Keratinocyte (primary cell): ENCODE measurements around the gene AKAP13. TPM values are rescaled to one million over a fixed set of nuclear protein-coding genes. Genes with fewer than 3 reads are reported as not detected.

Source experiments
- DNase-seq: peaks from one replicate; pipeline ENCODE4 v3.0.0-alpha.2; 2011; ENCODE audit warnings: low read depth, missing footprints, low spot score
- FAIRE-seq: peaks from 2 replicates; lab custom pipeline; 2011; peaks lifted over from hg19 to GRCh38; lab: Jason Lieb, UNC
- H2AFZ ChIP-seq: 2 replicates; pipeline ENCODE4 v1.6.0; 2012; ENCODE audit warnings: low read length, control low read depth, inconsistent platforms; ENCODE audit not compliant: control insufficient read depth
- H3K27ac ChIP-seq: 2 replicates; pipeline ENCODE4 v1.5.1; 2011; ENCODE audit warnings: low read length; ENCODE audit not compliant: control insufficient read depth, insufficient read depth
- H3K27me3 ChIP-seq: 3 replicates; pipeline ENCODE4 v1.6.0; 2011; ENCODE audit warnings: low read length; ENCODE audit not compliant: control insufficient read depth, insufficient read depth; ENCODE audit errors: extremely low read depth
- H3K36me3 ChIP-seq, 2 experiments: 2 replicates in 1 of 2; 3 replicates in 1 of 2; pipeline ENCODE4 v1.5.1; 2011; ENCODE audit warnings: low read length in 2 of 2, mild to moderate bottlenecking in 1 of 2; ENCODE audit not compliant: control insufficient read depth in 2 of 2, insufficient read depth in 2 of 2; ENCODE audit errors: extremely low read depth in 1 of 2
- H3K4me1 ChIP-seq: 3 replicates; pipeline ENCODE4 v1.5.1; 2011; ENCODE audit warnings: low read length; ENCODE audit not compliant: control insufficient read depth, insufficient read depth; ENCODE audit errors: extremely low read depth
- H3K4me2 ChIP-seq: 3 replicates; pipeline ENCODE4 v1.6.0; 2011; ENCODE audit warnings: low read depth, low read length; ENCODE audit not compliant: control insufficient read depth, insufficient read depth; ENCODE audit errors: extremely low read depth
- H3K4me3 ChIP-seq, 3 experiments: fragments of 200-600 bp in 1 of 3; sonication (generic) in 1 of 3; 2 replicates in 2 of 3; 3 replicates in 1 of 3; pipeline ENCODE4 v1.5.1; 2011 to 2016; ENCODE audit warnings: low read length in 3 of 3, mild to moderate bottlenecking in 3 of 3, control low read depth in 2 of 3, inconsistent platforms in 1 of 3, low read depth in 1 of 3, mixed read lengths in 1 of 3, mixed run types in 1 of 3, moderate library complexity in 1 of 3; ENCODE audit not compliant: control insufficient read depth in 2 of 3, insufficient read depth in 2 of 3; ENCODE audit errors: extremely low read depth in 1 of 3
- H3K79me2 ChIP-seq: 2 replicates; pipeline ENCODE4 v1.6.0; 2012; ENCODE audit warnings: low read length; ENCODE audit not compliant: control insufficient read depth, insufficient read depth
- H3K9ac ChIP-seq: 3 replicates; pipeline ENCODE4 v1.6.0; 2011; ENCODE audit warnings: low read length; ENCODE audit not compliant: control insufficient read depth, insufficient read depth; ENCODE audit errors: extremely low read depth
- H3K9me1 ChIP-seq: 3 replicates; pipeline ENCODE4 v1.6.0; 2011; ENCODE audit warnings: low read length; ENCODE audit not compliant: control insufficient read depth, insufficient read depth; ENCODE audit errors: extremely low read depth
- H3K9me3 ChIP-seq: 2 replicates; pipeline ENCODE4 v1.5.1; 2012; ENCODE audit warnings: low read depth, low read length; ENCODE audit not compliant: control insufficient read depth
- H4K20me1 ChIP-seq: 3 replicates; pipeline ENCODE4 v1.6.0; 2011; ENCODE audit warnings: low read length; ENCODE audit not compliant: control insufficient read depth, insufficient read depth; ENCODE audit errors: extremely low read depth
- EZH2 ChIP-seq: IDR thresholded peaks from one replicate; pipeline ENCODE4 v1.6.1; 2012; ENCODE audit warnings: inconsistent platforms, mild to moderate bottlenecking, low read length, moderate library complexity
- dilution Hi-C: fragments of 300-500 bp; cut with MboI; formaldehyde crosslinking; loops from one replicate; pipeline ENCODE4 v1.7.0; 2020; ENCODE audit warnings: low sequenced_read_pairs; ENCODE audit not compliant: extremely low pct_ligation_motif_present
- polyA plus RNA-seq, 5 experiments: library from polyadenylated mRNA; depleted of rRNA in 3 of 5; stranded (reverse) in 3 of 5; stranded (forward) in 1 of 5; unstranded in 1 of 5; fragments of >200 nt; gene quantifications; 1 replicate in 1 of 5; 2 replicates in 3 of 5; 3 replicates in 1 of 5; pipeline versions ENCODE4 v1.2.1 to v1.2.3, GENCODE V29; 2011 to 2012; ENCODE audit warnings: missing spikeins in 2 of 5, low read depth in 1 of 5, low replicate concordance in 1 of 5
- TF ChIP-seq, protein P1 (sequence below), 3 experiments: IDR thresholded peaks in 1 of 3; conservative IDR thresholded peaks in 1 of 3; optimal IDR thresholded peaks in 1 of 3; 2 replicates in 2 of 3; 3 replicates in 1 of 3; pipeline versions ENCODE3 to v1.5.1; 2011; ENCODE audit warnings: low read length in 3 of 3, mild to moderate bottlenecking in 3 of 3, moderate library complexity in 2 of 3, control low read depth in 1 of 3, inconsistent platforms in 1 of 3; ENCODE audit not compliant: insufficient read depth in 2 of 3; ENCODE audit errors: extremely low read depth in 1 of 3

The AKAP13 gene
- polyA plus RNA-seq, 1 donor (not counting 4 experiments of a cell fraction or from before 2014, with no cell fraction given), result 16.7 TPM

DNA sequence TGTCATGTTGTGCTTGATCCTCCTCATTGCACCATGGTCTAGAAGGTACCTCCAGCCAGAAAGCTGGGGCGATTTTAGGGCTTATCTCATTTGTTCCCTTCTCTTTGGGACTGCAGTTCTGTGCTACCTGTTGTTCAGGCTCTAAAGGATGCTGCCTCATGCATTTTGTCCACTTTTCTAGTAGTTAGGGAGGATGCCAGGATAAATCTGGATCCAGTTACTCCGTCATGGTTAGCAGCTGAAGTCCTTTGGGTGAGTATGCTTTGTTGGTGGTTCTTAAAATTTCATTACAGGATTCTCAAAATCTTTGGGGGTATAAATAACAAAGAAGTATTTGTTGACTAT, 8.9 kb downstream of the AKAP13 start:
- Histone ChIP-seq H3K4me1 (peaks cover 5% of the 10 kb centered on the region), H3K36me3 (no peaks in the 10 kb centered on the region), H3K4me3 (no peak overlapping the region), H3K27me3 (no peaks in the 10 kb centered on the region), H2AFZ (no peak overlapping the region), H3K9ac (no peak overlapping the region), H4K20me1 (peaks cover 5% of the 10 kb centered on the region), H3K27ac (no peak overlapping the region), H3K4me2 (no peak overlapping the region), H3K79me2 (peaks cover 93% of the 10 kb centered on the region), H3K9me3 (no peaks in the 10 kb centered on the region), H3K9me1 (no peaks in the 10 kb centered on the region)
- dilution Hi-C loops, result no loop called here
- DNase-seq (no peak), FAIRE-seq (no peak)
- TF ChIP-seq EZH2, result no peak
- TF ChIP-seq, protein P1, sequence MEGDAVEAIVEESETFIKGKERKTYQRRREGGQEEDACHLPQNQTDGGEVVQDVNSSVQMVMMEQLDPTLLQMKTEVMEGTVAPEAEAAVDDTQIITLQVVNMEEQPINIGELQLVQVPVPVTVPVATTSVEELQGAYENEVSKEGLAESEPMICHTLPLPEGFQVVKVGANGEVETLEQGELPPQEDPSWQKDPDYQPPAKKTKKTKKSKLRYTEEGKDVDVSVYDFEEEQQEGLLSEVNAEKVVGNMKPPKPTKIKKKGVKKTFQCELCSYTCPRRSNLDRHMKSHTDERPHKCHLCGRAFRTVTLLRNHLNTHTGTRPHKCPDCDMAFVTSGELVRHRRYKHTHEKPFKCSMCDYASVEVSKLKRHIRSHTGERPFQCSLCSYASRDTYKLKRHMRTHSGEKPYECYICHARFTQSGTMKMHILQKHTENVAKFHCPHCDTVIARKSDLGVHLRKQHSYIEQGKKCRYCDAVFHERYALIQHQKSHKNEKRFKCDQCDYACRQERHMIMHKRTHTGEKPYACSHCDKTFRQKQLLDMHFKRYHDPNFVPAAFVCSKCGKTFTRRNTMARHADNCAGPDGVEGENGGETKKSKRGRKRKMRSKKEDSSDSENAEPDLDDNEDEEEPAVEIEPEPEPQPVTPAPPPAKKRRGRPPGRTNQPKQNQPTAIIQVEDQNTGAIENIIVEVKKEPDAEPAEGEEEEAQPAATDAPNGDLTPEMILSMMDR (optimal IDR thresholded peaks at IDR 0.05 in 1 of 3, IDR thresholded peaks at IDR 0.05 in 1 of 3, conservative IDR thresholded peaks at IDR 0.05 in 1 of 3; ENCODE audit: extremely low read depth in 1 of 3, insufficient read depth in 2 of 3, low read length in 3 of 3), result no peak

DNA sequence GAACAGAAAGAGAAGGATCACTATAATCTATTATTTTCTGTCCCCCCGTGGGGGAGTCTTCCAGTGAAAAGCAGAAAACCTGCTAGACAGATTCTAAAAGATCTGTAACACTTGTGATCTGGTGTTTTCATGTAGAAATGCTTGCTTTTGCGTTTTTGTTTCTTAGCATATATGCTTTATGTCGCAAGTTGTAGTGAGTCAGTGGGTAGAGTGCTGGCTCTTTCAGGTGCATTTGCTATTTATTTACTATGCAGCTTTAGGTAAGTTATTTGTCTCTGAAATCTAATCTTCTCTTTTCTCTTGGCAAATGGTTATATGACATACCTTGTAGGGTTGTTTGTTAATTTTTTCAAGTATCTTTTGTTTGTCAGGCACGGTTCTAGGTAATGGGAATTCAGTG, 9.4 kb downstream of the AKAP13 start:
- H2AFZ ChIP-seq, result no peak overlapping the region
- H4K20me1 ChIP-seq, result peaks cover 5% of the 10 kb centered on the region
- no peak overlapping the region for H3K4me2 ChIP-seq
- H3K79me2 ChIP-seq, result peaks cover 93% of the 10 kb centered on the region
- H3K27me3 ChIP-seq, result no peaks in the 10 kb centered on the region
- no peak for DNase-seq
- no peak for FAIRE-seq
- dilution Hi-C loops, result no loop called here
- no peaks in the 10 kb centered on the region for H3K9me1 ChIP-seq
- H3K9ac ChIP-seq, result no peak overlapping the region
- no peak for TF ChIP-seq EZH2
- TF ChIP-seq, protein P1 (optimal IDR thresholded peaks at IDR 0.05 in 1 of 3, IDR thresholded peaks at IDR 0.05 in 1 of 3, conservative IDR thresholded peaks at IDR 0.05 in 1 of 3; ENCODE audit: extremely low read depth in 1 of 3, insufficient read depth in 2 of 3, low read length in 3 of 3), result no peak
- H3K4me1 ChIP-seq, result peaks cover 9% of the 10 kb centered on the region
- H3K27ac ChIP-seq, result no peak overlapping the region
- no peaks in the 10 kb centered on the region for H3K36me3 ChIP-seq
- no peaks in the 10 kb centered on the region for H3K9me3 ChIP-seq
- no peak overlapping the region for H3K4me3 ChIP-seq
